ENCODE measurements around the gene PLGRKT.
"Not testable (repeated sequence)": the region's sequence is repeated elsewhere in the genome, so short reads cannot be mapped to it uniquely, and the experiment has no call there.

PLGRKT gene

GRCh38 chr9:5375091-5375490 lies 62.6 kb downstream of the PLGRKT start:
- DNase-seq: peak; percentile 36

DNA sequence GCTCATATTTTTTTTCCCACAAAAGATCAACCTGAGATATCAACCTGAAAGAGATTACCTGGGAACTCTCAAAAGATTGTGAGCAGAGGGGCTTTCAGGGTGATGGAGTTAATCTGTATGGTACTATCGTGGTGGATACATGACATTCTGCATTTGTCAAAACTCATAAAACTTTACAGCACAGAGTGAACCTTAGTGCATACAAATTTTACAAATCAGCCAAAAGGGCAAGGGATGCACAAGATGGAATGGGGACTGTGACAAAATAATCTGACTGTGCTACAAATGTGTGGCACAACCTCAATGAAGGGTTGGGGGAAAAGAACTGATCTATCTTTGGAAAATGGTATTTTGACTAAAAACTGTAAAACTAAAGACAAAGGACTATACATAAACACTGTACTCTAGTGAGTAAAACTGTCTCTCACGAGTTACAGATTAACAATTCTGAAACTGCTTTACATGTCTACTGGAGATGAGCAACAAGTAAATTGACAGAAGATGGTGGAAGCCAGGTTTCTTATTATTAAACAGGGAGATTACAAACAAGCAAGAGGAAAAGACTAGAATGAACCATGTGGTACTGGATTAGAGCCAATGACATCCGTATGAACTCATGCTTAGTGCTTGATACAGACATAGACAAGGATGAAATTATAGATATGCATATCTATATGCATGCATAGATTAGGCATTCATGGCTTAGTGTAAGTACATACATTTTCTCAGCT lies 73.3 kb downstream of the PLGRKT start:
- DNase-seq: no peak

GRCh38 chr9:5361326-5362010 lies 76.3 kb downstream of the PLGRKT start:
- DNase-seq: no peak

DNA sequence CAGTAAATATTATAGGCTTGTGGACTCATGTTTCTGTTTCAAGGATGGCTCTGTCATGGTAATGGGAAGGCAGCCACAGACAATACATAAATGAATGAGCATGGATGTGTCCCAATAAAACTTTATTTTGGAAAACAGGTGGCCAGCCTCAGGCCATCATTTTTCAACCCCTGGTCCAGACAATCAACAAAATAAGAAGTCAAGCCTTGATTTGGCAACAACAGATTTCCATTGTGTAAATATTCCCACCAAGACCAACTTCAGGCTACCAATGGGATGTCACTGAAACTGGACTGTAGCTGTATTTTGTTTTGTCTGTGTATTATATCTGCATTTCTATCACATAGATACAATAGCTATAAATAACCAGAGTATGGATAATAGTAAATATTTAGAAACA lies 77.4 kb downstream of the PLGRKT start:
- DNase-seq: no peak

GRCh38 chr9:5357431-5358105 lies 80.2 kb downstream of the PLGRKT start:
- DNase-seq: no peak

DNA sequence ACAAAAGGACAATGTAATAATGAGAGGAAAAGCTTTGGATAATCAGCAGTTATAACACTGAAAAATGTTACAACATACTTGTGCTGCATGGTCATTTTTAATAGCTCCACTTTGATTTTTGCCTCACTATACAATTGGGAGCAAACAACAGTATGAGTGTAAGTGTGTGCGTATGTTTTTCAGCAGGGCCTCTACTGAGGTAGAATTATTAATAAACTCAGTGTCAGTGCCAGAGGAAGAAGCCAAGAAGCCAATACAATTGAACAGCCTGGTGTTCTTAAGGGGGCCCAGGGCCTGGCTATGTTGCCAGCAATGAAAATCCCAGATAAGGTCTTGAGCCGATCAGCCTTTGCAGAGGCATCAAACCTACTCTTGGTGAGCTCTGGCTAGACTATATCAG lies 81.9 kb downstream of the PLGRKT start:
- DNase-seq: no peak

- DNase-seq: no peak
Measured at GRCh38 chr9:5355226-5355625, 82.5 kb downstream of the PLGRKT start.

DNA sequence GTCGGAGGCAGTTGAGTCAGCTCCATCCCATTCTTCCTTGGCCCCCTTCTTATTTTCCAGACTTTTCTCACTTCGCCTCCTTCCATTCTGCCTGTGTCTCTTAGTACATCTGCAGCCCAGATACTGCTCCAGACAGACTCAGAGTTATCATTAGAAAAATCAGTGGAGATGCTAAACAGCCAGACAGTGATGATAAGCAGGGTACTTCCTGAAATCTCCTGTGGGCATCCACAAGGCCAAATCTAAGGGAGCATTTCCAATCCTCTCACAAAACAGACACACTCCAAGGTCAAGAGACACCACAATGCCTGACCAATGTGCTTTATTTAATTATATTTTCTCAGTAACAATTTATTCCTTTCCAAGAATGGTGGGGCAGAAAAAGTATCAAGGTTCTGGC lies 83.5 kb downstream of the PLGRKT start:
- no peak for DNase-seq

GRCh38 chr9:5352637-5353248 lies 85.0 kb downstream of the PLGRKT start:
- no peak for DNase-seq

DNA sequence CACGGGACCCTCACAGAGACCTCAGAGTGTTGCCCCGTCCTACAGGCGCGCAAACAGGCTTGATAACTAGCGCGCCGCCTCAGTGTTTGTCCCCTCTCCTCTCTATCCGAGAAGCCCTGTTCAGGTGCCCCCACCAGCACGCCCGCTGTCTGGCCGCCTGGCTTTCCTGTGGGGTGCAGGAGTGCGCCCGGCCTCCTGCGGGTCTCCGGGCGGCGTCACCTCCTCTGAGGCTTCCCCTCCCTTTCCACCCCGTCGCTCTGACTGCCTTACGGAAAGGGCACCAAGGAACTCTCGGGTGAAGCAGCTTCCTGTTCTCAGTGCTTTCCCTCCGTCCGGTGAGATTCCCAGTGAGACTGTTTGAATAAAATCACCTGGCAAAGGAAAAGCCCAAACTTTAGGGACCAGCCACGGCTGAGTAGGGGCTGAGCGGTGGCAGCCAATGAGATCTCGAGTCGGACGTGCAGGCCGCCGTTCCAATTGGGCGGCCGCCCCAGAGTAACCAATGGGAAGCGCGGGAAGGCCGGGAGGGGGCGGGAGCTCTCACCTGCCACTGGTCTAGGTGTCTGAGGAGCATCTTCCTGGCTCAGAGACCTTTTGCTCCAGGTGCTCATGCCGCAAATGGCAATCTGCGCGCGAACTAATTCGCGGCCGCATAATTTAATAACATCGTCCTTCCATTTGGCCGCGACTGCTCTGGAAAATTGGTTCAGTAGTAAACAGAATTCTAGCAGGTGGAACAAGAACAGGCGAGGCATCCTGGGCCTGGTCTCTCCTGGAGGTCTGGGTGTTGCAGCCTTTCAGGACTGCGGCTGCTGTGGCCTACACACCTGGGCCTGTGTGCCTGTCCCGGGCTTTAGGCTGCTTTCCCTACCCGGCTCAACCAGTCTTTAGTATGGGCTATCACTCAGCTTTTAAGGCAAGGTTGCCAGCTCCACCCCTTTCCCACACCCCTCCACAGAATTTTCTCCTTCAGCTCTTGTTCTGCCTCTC lies 98.4 kb downstream of the PLGRKT start, which contains the start of gene RLN1:
TSS of gene RLN1 (minus strand) at position 885 of the 990 bp plus-strand sequence. CDS start at position 755, 130 bp downstream.
- DNase-seq: peak; percentile 13

GRCh38 chr9:5336688-5337087 lies 101.0 kb downstream of the PLGRKT start:
- no peak for DNase-seq

GRCh38 chr9:5331276-5331675 lies 106.4 kb downstream of the PLGRKT start:
- DNase-seq: not testable (repeated sequence)

DNA sequence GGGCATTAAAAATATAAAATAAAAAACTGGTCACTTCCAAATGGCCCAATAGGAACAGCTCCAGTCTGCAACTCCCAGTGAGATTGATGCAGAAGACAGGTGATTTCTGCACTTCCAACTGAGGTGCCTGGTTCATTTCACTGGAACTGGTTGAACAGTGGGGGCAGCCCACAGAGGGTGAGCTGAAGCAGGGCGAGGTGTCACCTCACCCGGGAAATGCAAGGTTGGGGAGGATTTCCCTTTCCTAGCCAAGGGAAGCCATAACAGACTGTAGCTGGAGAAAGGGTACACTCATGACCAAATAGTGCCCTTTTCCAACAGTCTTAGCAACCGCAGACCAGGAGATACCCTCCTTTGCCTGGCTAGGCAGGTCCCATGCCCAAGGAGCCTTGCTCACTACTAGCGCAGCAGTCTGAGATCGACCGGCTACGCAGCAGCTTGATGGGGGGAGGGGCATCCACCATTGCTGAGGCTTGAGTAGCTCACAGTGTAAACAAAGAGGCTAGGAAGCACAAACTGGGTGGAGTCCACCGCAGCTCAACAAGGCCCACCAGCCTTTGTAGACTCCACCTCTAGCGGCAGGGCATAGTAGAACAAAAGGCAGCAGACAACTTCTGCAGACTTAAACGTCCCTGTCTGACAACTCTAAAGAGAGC lies 110.7 kb downstream of the PLGRKT start:
- DNase-seq: no peak

GRCh38 chr9:5326187-5326586 lies 111.5 kb downstream of the PLGRKT start:
- DNase-seq: no peak

- not testable (repeated sequence) for DNase-seq
Measured at GRCh38 chr9:5321601-5322000, 116.1 kb downstream of the PLGRKT start.

DNA sequence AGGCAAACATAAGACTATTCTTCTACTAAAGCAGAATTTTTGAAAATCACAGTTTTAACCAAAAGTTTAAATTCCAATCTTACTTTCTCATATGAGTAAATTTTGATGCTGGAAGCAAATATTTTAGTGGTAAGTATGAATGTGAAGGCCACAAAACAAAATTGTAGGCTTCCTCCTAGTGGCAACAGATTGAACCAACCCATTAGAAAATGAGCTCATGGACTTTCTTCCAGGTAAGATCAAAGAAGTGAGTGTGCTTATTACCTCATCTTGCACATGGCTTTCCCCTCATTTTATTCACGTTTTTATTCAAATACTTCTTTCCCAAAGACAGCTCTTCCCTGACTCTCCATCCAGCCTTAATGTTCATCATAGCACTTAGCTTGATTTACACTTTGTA lies 116.7 kb downstream of the PLGRKT start:
- no peak for DNase-seq

DNA sequence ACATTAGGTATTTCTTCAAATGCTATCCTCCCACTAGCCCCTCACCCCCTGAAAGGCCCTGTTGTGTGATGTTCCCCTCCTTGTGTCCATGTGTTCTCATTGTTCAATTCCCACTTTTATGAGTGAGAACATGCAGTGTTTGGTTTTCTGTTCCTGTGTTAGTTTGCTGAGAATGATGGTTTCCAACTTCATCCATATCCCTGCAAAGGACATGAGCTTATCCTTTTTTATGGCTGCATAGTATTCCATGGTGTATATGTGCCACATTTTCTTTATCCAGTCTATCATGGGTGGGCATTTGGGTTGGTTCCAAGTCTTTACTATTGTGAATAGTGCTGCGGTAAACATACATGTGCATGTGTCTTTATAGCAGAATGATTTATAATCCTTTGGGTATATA lies 121.3 kb downstream of the PLGRKT start:
- not testable (repeated sequence) for DNase-seq

GRCh38 chr9:5315187-5315923 lies 122.4 kb downstream of the PLGRKT start:
- no peak for DNase-seq

- DNase-seq: no peak
Measured at GRCh38 chr9:5310851-5311250, 126.9 kb downstream of the PLGRKT start.
